Adipose tissue (tissue), 3 donors: ENCODE data around the gene PTPRC. TPM values are rescaled to one million over a fixed set of nuclear protein-coding genes. Genes with fewer than 3 reads are reported as not detected.

ENCODE experiments used
- H3K27ac ChIP-seq: one replicate; pipeline ENCODE4 v1.5.1; 2013; ENCODE audit warnings: low read depth, low read length
- WGBS, 3 donors: extraction: QIAGEN DNeasy Blood & Tissue Kit; methylation state at CpG; one replicate each; pipeline ENCODE4 v1.1.7; 2013; 5-methylcytosine and 5-hydroxymethylcytosine counted together
- polyA plus RNA-seq, 3 donors: library from polyadenylated mRNA; stranded (reverse); fragments of 200-250 nt; gene quantifications; one replicate each; pipeline ENCODE4 v1.2.3, GENCODE V29; 2013
- donor health status: healthy with polysubstance abuse.
- donor health status: Bipolar disorder and iron deficiency.
- donor health status: healthy.

PTPRC gene
- polyA plus RNA-seq, 3 donors = 3.8 to 23.8 (median 12.6) TPM

DNA sequence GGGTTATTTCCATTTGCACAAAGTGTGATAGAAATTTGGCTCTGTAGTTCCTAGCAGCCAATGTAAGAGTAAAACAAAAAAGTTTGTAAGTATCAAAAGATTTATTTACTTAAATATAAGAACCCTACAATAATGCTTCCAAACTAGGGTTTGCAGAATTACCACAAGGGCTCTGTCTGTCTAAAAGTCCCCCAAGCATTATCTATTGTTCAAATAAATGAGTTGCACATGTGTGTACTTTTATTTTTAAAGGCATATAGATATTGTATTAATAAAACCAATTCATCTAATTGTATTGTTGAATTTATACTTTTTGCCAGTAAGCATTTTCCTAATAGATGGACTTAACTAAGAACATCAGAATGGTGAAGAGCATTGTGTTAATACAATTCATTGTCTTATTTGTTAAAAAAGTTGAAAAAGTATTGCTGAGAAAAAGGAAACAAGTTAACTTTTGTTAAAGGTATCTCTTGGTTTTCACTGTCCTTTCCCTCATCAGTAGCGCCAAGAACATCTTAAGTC is 863 bp upstream of the PTPRC start:
- no peak overlapping the region for H3K27ac ChIP-seq
- WGBS, 3 donors = 90 to 95% (median 94%) methylated on average over 1 of the region's 1 CpG

DNA sequence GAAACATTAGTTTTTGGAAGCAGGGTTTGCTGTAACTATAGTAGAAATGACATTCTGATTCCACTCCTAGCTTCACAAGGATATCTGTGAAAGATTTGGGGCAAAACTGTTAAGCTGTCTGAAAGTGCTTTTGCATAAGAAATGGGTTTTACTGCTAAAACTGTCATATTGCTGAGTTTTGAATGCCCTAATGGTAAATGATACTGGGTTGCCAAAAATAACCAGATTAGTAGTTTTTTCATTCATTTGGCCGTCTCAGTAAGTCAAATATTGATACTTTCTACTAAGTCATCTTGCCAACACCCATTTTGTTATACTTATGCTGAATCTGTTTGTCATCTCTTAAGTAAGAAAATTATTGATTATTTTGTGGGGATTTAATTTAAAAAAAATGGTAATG is 399 bp upstream of the PTPRC start:
- no peak overlapping the region for H3K27ac ChIP-seq
- WGBS, 3 donors = 38 to 48% (median 42%) methylated on average over 1 of the region's 1 CpG

DNA sequence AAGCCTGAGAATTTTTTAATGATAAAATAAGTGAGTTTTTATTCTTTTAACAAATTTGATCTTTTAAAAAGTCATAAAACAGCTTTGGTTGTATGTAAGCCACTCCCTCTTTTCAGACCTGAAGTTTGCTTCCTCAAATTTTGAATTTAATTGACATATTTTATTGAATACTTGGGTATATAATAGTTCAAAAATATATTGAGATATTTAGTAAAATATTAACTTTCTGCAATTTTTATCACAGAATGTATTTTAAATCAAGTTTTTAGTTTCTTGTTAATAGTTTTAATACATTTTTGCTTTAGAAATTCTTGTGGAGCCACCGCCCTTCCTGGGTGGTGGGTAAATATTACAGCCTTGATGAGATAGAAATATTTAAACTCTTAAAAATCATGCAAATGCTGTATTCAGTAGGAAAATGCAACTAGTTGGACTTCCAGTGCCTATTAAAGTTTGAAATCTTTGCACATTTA is 867 bp downstream of the PTPRC start:
- WGBS, 3 donors = 56 to 85% (median 76%) methylated on average over 1 of the region's 1 CpG
- H3K27ac ChIP-seq = no peak overlapping the region

DNA sequence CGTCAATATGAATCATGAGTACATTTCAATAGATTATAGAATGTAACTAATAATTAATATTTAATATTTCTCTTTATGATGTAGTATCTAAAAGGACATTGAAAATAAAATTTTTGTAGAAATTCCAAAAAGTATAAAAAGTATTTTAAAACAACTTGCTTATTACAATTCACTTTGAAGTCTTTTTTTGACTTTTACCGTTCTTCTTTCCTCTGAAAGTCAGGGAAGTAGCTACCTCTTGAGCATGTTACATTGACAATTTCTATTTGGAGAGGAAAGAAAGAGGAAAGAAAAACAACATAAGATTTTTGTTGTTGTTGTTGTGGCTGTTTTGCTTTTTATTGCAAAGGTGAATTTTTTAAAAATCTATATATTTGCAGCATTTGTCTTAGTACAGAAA is 1.3 kb downstream of the PTPRC start:
- WGBS, 3 donors = 57 to 84% (median 65%) methylated on average over 2 of the region's 2 CpGs
- H3K27ac ChIP-seq = no peak overlapping the region

DNA sequence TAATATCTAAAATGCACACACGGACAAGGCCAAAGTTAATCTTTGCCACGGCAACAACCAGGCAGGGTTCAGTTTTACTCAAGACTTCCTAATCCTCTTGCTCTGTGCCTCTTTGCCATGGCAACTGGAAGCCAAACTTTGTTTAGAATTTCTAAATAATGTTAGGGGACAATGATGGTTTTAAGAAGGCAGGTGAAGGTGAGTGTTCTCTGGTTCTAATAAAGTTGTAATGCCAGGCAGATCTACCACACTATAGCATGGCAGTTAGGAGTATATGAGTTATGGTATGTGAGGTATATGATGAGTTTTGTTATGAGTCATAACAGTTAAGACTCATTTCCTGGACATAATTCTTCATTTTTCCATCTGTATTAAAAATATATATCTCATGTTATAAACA is 2.7 kb downstream of the PTPRC start:
- WGBS, 3 donors = 39 to 67% (median 54%) methylated on average over 2 of the region's 2 CpGs
- no peak overlapping the region for H3K27ac ChIP-seq

DNA sequence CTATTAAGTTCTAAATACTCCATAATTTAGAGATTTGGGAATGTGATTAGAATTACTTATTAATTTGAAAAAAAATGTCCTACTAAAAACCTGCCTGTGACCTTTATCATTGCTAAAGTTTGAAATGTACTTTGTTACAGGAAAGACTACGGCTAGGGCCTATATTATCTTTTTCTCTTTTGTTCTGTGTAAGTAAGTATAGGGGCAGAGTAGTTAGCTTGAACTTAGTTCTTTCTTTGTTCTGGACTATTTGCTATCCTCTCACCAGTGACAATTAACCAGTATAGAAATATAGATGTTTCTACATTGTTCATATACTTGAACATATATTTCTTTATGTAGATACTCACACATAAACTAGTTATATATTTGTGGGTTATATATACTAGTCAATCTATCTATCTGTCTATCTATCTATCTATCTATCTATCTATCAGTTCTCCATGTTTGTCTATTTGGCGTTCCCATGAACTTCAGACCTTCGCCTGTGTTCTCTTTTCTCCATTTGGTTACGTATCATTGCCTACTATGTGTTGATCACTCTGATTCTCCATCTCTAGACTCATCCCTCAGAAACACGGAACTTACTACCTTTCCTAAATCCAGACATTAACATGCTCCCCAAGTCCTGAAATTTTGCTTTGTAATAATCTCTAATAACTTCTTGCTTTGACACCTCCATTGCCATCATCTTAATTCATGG is 3.3 kb downstream of the PTPRC start:
- H3K27ac ChIP-seq = no peak overlapping the region
- 65 to 91% (median 69%) methylated on average over 5 of the region's 5 CpGs for WGBS, 3 donors

DNA sequence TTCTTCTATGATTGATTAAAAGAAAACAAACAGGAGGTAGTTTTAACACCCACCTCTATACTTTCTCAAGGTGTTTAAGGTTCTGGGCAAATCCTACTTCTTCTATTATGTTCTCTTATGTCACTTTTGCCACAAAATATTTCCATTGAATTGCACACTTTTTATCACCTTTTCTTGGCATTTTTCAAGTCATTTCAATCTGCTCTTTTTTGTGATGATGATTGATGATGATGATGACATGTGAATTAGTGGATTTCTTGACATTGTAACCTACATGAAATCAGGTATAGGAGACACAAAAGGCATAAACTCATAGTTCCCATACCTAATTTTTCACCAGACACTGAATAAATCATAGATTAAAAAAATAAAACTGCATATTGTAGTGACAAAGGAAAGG is 4.1 kb downstream of the PTPRC start:
- no peak overlapping the region for H3K27ac ChIP-seq

DNA sequence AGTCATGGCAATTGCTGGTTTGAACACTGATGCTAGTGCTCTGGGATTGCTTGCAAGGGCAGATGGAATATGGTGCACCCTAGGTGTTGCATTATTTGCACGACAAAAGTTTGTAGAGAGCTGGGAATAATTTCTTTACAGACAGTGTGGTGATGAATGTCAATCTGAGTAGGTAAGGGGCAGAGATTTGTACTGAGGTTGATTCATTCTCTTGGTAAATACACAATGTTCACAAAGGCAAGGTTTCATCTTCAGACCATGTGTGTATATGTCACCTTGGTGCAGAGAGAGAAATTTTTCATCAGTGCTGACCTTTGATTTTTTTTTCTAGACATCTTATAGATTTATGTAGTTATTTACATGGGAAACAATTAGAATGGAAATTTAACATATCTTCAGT is 5.0 kb downstream of the PTPRC start:
- WGBS, 3 donors = 48 to 74% (median 68%) methylated on average over 1 of the region's 1 CpG
- H3K27ac ChIP-seq = no peak overlapping the region

DNA sequence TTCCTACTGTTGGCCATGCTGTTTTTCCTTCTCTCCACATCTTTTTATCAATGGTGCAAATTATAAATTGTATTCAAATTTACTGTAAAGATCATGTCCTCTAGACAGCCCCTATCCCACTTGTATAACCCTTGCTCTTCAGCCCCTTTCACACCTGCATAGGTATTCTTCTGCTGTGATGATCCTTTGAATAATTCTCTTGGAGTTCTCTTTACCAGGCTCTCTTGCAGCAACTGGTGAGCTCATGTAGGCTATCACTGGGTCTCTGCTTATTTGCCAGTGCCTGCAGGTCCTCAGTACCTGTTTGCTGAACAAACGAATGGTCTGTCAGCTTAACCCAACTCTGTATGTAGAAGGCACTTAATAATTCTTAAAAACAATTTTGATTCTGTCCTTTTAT is 8.2 kb downstream of the PTPRC start:
- 45 to 75% (median 74%) methylated on average over 1 of the region's 1 CpG for whole genome bisulfite sequencing, 3 donors

DNA sequence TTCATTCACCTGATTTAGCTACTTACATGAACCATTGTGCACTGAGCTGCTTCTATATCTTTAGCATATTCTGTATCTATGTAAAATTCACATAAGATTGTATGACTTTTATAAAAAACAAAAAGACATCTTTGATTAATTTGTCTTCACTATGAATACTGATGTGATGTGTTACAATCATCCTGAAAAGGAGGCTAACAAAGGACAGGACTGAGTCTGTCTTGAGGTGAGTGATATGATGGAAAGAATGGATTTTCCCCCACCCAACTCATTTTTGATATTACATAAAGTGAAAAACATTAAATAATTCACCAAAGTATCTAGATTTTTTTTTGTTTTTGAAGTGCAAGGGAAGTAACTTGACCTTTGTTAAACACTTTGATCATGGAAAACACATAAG is 9.8 kb downstream of the PTPRC start:
- H3K27ac ChIP-seq = no peak overlapping the region

More for the DNA sequence above, 8.2 kb downstream of the PTPRC start:
- no peak overlapping the region for H3K27ac ChIP-seq

DNA sequence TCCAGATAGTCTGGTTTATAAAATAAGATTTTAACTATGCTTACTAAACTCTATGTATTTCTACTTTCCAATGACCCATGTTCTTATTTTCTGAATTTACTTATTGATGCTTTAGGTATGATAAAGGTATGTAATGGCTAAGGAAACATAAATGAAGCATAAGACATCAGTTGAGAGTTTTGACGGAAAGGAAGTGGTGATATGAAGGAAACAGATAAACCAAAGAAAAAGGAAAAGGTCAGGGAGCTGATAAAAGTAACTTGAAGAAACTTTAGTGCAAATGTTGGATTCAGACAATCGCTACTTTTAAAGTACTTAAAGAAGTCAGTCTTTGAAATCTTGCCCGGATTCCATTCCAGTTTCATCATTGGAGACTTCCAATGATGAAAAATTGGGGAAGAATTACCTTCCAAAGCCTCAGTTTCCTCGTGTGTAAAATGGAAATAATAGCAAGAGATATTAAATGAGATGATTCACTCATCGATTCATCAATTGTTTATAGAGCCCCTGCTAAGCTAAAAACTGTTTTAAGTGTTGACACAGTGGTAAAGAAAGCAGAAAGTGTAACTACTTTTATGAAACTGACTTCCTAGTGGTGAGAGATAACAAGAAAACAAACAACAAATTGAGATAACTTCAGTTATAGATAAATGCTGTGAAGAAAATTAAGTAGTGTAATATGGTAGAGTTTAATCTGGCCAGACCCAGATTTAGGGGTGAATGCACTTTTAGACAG is 10.6 kb downstream of the PTPRC start:
- H3K27ac ChIP-seq = no peak overlapping the region
- 73 to 82% (median 77%) methylated on average over 5 of the region's 5 CpGs for WGBS, 3 donors

DNA sequence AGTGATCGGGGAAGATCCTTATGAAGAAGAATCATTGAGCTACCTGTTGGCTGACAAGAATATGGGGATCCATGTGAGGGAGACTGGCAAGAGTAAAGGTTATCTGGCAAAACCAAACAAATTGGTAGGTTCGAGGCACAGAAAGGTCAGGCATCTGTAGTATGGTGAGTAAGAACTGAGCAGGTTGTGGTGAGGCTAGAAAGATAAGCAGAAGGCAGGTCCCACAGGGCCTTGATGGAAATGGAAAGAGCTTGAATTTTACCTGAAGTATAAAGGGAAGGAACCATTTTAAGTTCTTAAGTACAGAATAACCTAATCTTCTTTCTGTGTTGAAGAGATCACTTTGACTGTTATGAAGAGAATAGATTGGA is 11.1 kb downstream of the PTPRC start:
- 68 to 87% (median 82%) methylated on average over 2 of the region's 2 CpGs for WGBS, 3 donors
- no peak overlapping the region for H3K27ac ChIP-seq

DNA sequence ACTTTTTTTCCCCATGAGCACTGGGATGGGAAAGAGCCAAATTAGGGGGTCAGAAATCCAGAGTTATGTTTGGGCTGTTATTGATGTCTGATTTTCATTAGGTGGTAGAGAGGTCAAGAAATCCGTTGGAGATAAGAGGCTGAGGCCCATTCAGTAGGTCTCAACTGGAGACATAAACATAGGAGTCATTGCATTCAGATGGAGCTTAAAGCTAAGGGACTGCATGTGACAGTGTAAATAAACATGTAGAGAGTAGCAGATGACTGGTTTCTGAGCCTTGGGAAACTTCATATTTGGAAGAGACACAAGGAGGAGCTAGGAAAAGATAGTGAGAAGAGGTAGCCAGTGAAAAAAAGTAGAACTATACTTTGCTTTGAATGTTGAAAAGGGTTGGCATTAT is 11.7 kb downstream of the PTPRC start:
- 0 to 25% (median 24%) methylated on average over 1 of the region's 1 CpG for WGBS, 3 donors
- no peak overlapping the region for H3K27ac ChIP-seq

DNA sequence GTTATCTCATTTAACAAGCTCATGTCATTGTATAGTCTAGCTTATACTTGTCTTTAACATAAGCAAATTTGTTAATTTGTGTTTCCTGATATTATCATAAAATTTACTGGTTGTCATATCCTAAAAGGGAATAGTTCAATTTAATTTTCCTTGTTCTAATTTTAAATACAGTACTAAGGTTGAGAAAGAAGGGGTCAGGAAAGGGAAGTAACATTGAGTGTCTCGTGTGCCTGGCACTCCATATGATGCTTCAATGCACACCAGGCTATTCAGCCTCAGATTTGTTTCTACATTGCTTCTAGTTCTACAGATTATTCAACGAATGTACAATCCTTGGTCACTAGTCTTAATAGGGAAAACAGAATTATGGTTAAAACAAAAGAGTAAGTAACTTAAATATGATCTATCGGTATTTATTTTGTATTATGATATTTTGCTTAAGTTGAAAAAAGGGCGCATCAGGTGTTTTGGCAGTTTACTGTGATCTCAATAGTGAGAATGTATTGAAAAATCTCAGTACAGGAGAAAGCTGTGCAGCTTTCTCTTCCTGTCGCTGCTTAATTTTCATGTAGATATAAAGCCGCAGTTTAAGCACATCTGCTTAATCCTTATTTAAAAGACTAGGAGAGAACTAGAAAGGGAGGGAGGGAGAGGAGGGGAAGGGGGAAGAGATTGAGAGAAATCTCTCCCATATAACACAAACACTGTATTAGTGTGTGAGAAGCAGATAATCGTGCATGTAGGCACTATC is 13.0 kb downstream of the PTPRC start:
- no peak overlapping the region for H3K27ac ChIP-seq
- WGBS, 3 donors = 61 to 69% (median 63%) methylated on average over 7 of the region's 7 CpGs

DNA sequence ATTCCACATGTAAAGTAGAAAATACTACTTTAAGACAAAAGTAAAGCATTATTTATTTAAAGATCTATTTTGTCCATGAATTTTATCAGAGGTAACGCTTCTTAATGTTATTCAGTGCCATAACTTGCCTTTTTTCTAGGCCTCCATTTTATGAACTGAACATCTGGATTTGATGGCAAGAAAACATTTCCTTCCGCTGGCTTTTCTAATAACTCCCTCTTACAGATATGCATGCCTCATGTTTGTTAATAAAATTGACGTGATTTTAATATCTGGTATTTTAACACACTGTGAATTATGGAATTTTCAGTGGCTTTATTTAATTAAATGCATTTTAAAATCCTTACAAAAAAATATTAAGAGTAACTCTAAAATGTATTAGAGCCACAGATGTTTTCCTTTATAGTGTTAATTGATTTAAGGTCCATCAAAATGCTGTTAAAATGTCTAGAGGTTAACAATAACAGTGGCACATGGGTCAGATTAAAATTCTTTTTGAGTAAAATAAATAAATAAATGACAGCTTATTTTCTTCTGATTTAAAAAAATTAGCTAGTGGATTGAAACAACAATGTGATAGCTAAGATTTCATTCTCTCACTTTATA is 15.1 kb downstream of the PTPRC start:
- no peak overlapping the region for H3K27ac ChIP-seq
- WGBS, 3 donors = 78 to 86% (median 82%) methylated on average over 3 of the region's 3 CpGs

DNA sequence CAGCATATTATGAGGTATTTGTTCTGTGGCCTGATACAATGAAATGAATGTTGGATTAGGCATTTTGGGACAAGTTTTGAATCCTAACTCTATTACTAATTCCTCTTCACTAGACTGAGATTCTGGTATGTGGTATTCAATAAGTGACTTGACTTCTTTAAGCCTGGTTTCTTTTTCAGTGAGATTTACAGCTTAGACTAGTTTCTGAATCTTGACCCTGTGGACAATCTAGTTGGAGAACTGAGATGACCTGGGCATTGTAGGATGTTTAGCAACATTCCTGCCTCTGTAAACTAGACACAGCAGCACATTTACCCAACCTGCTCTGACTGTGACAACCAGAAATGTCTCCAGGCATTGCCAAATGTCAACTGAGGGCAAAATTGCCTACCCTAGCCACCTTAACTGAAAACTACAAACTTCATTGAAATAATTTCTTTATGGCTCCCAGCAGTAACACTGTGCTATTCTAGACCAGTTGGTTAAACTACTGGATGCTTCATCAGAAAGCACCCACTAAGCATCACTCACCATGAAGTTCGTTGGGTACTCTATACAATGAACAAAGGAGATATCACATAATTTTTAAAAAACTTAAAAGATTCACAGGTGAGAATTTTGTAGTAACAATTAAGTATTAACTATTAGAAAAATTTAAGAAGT is 16.8 kb downstream of the PTPRC start:
- H3K27ac ChIP-seq = no peak overlapping the region

DNA sequence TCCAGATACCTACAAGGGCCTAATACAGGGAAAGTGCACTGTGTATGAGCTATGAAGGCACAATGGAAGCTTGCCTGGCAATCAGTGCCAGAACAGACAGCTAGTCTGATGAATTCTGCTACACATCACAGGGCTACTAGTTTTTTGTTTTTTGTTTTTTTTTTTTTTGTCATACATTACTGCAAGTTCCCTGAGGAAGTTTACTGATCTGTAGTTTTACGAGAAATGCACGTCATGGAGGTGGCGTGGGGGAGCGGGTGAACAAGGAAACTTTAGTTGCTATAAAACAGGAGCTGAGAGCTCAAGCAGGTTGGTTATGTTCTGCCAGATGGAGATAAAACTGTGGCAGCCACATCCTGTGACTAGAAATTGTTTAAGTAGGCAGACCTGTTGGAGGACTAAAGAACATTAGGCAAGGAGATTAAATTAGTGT is 17.7 kb downstream of the PTPRC start:
- no peak overlapping the region for H3K27ac ChIP-seq
- 57 to 81% (median 63%) methylated on average over 4 of the region's 4 CpGs for WGBS, 3 donors

More for the DNA sequence above, 16.8 kb downstream of the PTPRC start:
- 84 to 93% (median 89%) methylated on average over 1 of the region's 1 CpG for WGBS, 3 donors

DNA sequence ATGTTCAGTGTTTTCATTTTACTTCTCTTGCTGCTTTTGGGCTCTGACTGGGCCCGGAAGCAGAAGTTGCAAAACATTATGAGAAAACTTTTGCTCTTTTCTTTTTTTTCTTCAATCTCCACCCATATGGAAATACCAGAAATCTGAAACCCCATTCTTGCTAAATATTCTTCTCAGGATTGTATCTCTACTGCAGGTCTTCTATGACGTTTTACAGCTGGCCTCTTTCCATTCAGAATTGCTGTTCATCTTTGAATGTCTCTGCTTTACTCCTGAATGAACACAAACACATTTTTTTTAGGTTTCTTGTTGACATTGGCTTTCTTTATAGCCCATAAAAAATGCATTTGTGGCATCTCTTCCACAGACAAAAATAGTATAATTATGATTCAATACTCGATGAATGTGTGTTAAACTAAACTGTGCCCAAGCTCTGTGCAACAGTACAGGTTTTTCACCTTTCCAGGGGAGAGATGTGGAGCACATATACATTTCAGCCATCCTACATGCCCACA is 18.8 kb downstream of the PTPRC start:
- H3K27ac ChIP-seq = no peak overlapping the region
- WGBS, 3 donors = 10 to 55% (median 17%) methylated on average over 3 of the region's 3 CpGs
